Gastroesophageal sphincter (tissue), 4 donors: Measurements from ENCODE around the gene ADCY10. TPM values are rescaled to one million over a fixed set of nuclear protein-coding genes. Genes with fewer than 3 reads are reported as not detected.

Experiments used
- ATAC-seq: fragments of 150-250 bp; one replicate; pipeline ENCODE4 v1.9.1; 2016; ENCODE audit warnings: mild to moderate bottlenecking, moderate library complexity
- H3K27ac ChIP-seq, 4 donors: fragments of 200-600 bp; sonication (generic) in 3 of 4; 1 replicate in 3 of 4; 2 replicates in 1 of 4; pipeline ENCODE4 v1.5.1; 2016 to 2019
- H3K27me3 ChIP-seq: fragments of 200-600 bp; sonication (generic); one replicate; pipeline ENCODE4 v1.5.1; 2019
- H3K36me3 ChIP-seq, 2 donors: fragments of 200-600 bp; sonication (generic); one replicate each; pipeline ENCODE4 v1.5.1; 2019; ENCODE audit warnings: control low read depth in 1 of 2
- H3K4me1 ChIP-seq, 3 donors: fragments of 200-600 bp; sonication (generic); 1 replicate in 2 of 3; 2 replicates in 1 of 3; pipeline ENCODE4 v1.5.1; 2016 to 2019; ENCODE audit warnings: control low read depth in 2 of 3
- H3K4me3 ChIP-seq, 2 donors: fragments of 200-600 bp; sonication (generic); one replicate each; pipeline ENCODE4 v1.5.1; 2019; ENCODE audit warnings: mild to moderate bottlenecking in 1 of 2, moderate library complexity in 1 of 2
- H3K9me3 ChIP-seq, 3 donors: fragments of 200-600 bp; sonication (generic); one replicate each; pipeline ENCODE4 v1.5.1; 2017 to 2019; ENCODE audit warnings: control low read depth in 2 of 3
- CTCF ChIP-seq, 4 experiments: fragments of 200-600 bp in 2 of 4; fragments of 450-650 bp in 2 of 4; sonication (generic) in 1 of 4; IDR thresholded peaks; one replicate each; pipeline ENCODE4 v1.5.1; 2017 to 2019; ENCODE audit warnings: antibody characterized with exemption in 4 of 4, mild to moderate bottlenecking in 2 of 4, moderate library complexity in 2 of 4
- EP300 ChIP-seq: sonication (generic); formaldehyde crosslinking; IDR thresholded peaks from one replicate; pipeline ENCODE4 v1.6.1; 2017; ENCODE audit warnings: antibody characterized with exemption, mild to moderate bottlenecking
- POLR2A ChIP-seq, 2 donors: fragments of 450-650 bp; IDR thresholded peaks; one replicate each; pipeline ENCODE4 v1.6.1; 2017; ENCODE audit warnings: antibody characterized with exemption in 2 of 2, mild to moderate bottlenecking in 2 of 2, moderate library complexity in 1 of 2
- POLR2AphosphoS5 ChIP-seq: sonication (generic); formaldehyde crosslinking; IDR thresholded peaks from one replicate; pipeline ENCODE4 v1.6.1; 2017; ENCODE audit warnings: antibody characterized with exemption
- WGBS, 2 donors: methylation state at CpG; one replicate each; pipeline ENCODE4 v1.1.5; 2018; ENCODE audit warnings: low coverage in 1 of 2; 5-methylcytosine and 5-hydroxymethylcytosine counted together
- total RNA-seq, 4 donors: library from RNA; depleted of rRNA; stranded (reverse); fragments of >200 nt; gene quantifications; one replicate each; pipeline ENCODE4 v1.1.0, GENCODE V29; 2016

ADCY10 gene
- total RNA-seq = under 1 TPM in 2 of 4 donors, not detected in 2; 0.12 to 0.16 TPM

- ATAC-seq = no peak
Measured at GRCh38 chr1:167913895-167914496, at the start of gene ADCY10. Gene ADCY10 (minus strand): TSS chr1:167914134. CDS start chr1:167905140, 8,994 bp downstream.

GRCh38 chr1:167957710-167958109 is 43.8 kb upstream of the ADCY10 start:
- Histone ChIP-seq H3K36me3 (peaks cover 3 to 32% of the 10 kb centered on the region in 2 donors), H3K27me3 (no peaks in the 10 kb centered on the region), H3K9me3 (no peaks in the 10 kb centered on the region), H3K4me1 (no peaks in the 10 kb centered on the region), H3K4me3 (no peak overlapping the region), H3K27ac (no peak overlapping the region)
- no peak for ATAC-seq
- no peak for TF ChIP-seq EP300
- no peak for TF ChIP-seq CTCF (IDR thresholded peaks at IDR 0.05)
- TF ChIP-seq POLR2A (IDR thresholded peaks at IDR 0.05) = no peak
- TF ChIP-seq POLR2AphosphoS5 = no peak

More at GRCh38 chr1:167913895-167914496, at the start of gene ADCY10:
- Histone ChIP-seq H3K9me3 (no peaks in the 10 kb centered on the region), H3K36me3 (peaks cover 0 to 32% of the 10 kb centered on the region in 2 donors), H3K4me3 (no peak within 1 kb of the TSS), H3K27ac (no peak within 1 kb of the TSS), H3K27me3 (no peaks in the 10 kb centered on the region), H3K4me1 (peaks cover 0 to 28% (median 0%) of the 10 kb centered on the region in 3 donors)
- no peak for TF ChIP-seq POLR2AphosphoS5
- TF ChIP-seq EP300 = no peak
- no peak for TF ChIP-seq CTCF (IDR thresholded peaks at IDR 0.05)
- no peak for TF ChIP-seq POLR2A (IDR thresholded peaks at IDR 0.05)
- 95% methylated on average over 3 of the region's 9 CpGs; no CpG with 5 or more reads in 1 of the 2 donors for WGBS, 2 donors

- no peak for ATAC-seq
- H3K9me3 ChIP-seq = no peaks in the 10 kb centered on the region
- no peak overlapping the region for H3K4me3 ChIP-seq
- peaks cover 0 to 8% (median 0%) of the 10 kb centered on the region in 3 donors for H3K4me1 ChIP-seq
- no peaks in the 10 kb centered on the region for H3K27me3 ChIP-seq
- peaks cover 3 to 41% of the 10 kb centered on the region in 2 donors for H3K36me3 ChIP-seq
- H3K27ac ChIP-seq = no peak overlapping the region
- WGBS, 2 donors = 100% methylated on average over 1 of the region's 2 CpGs; no CpG with 5 or more reads in 1 of the 2 donors
- TF ChIP-seq CTCF (IDR thresholded peaks at IDR 0.05) (no peak), EP300 (no peak), POLR2AphosphoS5 (no peak), POLR2A (IDR thresholded peaks at IDR 0.05) (no peak)
Measured at GRCh38 chr1:167955915-167956314, 42.0 kb upstream of the ADCY10 start.

GRCh38 chr1:167950569-167950968 is 36.6 kb upstream of the ADCY10 start:
- no peaks in the 10 kb centered on the region for H3K9me3 ChIP-seq
- peaks cover 3 to 37% of the 10 kb centered on the region in 2 donors for H3K36me3 ChIP-seq
- TF ChIP-seq POLR2AphosphoS5 (no peak), CTCF (IDR thresholded peaks at IDR 0.05) (no peak), POLR2A (IDR thresholded peaks at IDR 0.05) (no peak), EP300 (no peak)
- no peak overlapping the region for H3K27ac ChIP-seq
- H3K4me1 ChIP-seq = peaks cover 0 to 43% (median 0%) of the 10 kb centered on the region in 3 donors
- H3K4me3 ChIP-seq = no peak overlapping the region
- no peak for ATAC-seq
- no peaks in the 10 kb centered on the region for H3K27me3 ChIP-seq
- WGBS, 2 donors = 20 to 47% methylated on average over 1 of the region's 1 CpG

GRCh38 chr1:167949785-167950184 is 35.9 kb upstream of the ADCY10 start:
- no peak overlapping the region for H3K27ac ChIP-seq
- no peaks in the 10 kb centered on the region for H3K27me3 ChIP-seq
- H3K9me3 ChIP-seq = no peaks in the 10 kb centered on the region
- H3K36me3 ChIP-seq = peaks cover 3 to 29% of the 10 kb centered on the region in 2 donors
- H3K4me1 ChIP-seq = peaks cover 0 to 43% (median 0%) of the 10 kb centered on the region in 3 donors
- WGBS, 2 donors = 72 to 91% methylated on average over 3 of the region's 3 CpGs
- TF ChIP-seq CTCF (IDR thresholded peaks at IDR 0.05) (no peak), EP300 (no peak), POLR2A (IDR thresholded peaks at IDR 0.05) (no peak), POLR2AphosphoS5 (no peak)
- no peak overlapping the region for H3K4me3 ChIP-seq
- no peak for ATAC-seq
